ENCODE results near the gene KCNA1. TPM values are rescaled to one million over a fixed set of nuclear protein-coding genes. Genes with fewer than 3 reads are reported as not detected.

The KCNA1 gene
- total RNA-seq, 1 experiment from 2014 or later, result 0.98 TPM

GRCh38 chr12:4962539-4963486, 53.1 kb downstream of the KCNA1 start:
- Histone ChIP-seq H3K4ac (ENCODE audit: low read depth, low read length) (no peak overlapping the region), H2BK15ac (ENCODE audit: low read depth, low read length) (no peak overlapping the region), H3K14ac (ENCODE audit: insufficient read depth, low read length) (no peak overlapping the region; the same call in 1 of the 2 replicates), H3K4me2 (ENCODE audit: insufficient read depth, insufficient read length, low read length) (no peak overlapping the region), H3K79me2 (ENCODE audit: insufficient read depth, low read length) (no peaks in the 10 kb centered on the region), H4K91ac (ENCODE audit: insufficient read length, low read depth, low read length) (no peak overlapping the region), H2BK20ac (ENCODE audit: low read depth, low read length, poor library complexity, severe bottlenecking) (no peak overlapping the region), H3K9me3 (ENCODE audit: control insufficient read depth, low read depth, low read length) (no peaks in the 10 kb centered on the region), H3K18ac (ENCODE audit: insufficient read length, low read depth, low read length) (no peak overlapping the region), H4K8ac (replicated peaks; ENCODE audit: insufficient read length, low read depth, low read length) (no peak overlapping the region), H2AK5ac (ENCODE audit: insufficient read length, low read length) (no peak overlapping the region), H3K27me3 (ENCODE audit: insufficient read depth, low read length) (no peaks in the 10 kb centered on the region; the same call in 1 of the 2 replicates), H3K23ac (ENCODE audit: insufficient read length, low read depth, low read length) (no peak overlapping the region), H2BK120ac (ENCODE audit: low read depth, low read length, poor library complexity, severe bottlenecking) (no peak overlapping the region), H2AFZ (ENCODE audit: low read length) (no peak overlapping the region), H3K56ac (ENCODE audit: insufficient read length, low read depth, low read length) (no peak overlapping the region), H3K23me2 (ENCODE audit: insufficient read length, low read depth, low read length, poor library complexity, severe bottlenecking) (no peaks in the 10 kb centered on the region), H2BK5ac (ENCODE audit: insufficient read length, low read length) (no peak overlapping the region), H3K9ac (ENCODE audit: extremely low read depth, insufficient read length, low read length) (no peak overlapping the region), H4K5ac (ENCODE audit: insufficient read length, low read depth, low read length) (no peak overlapping the region), H4K20me1 (ENCODE audit: control insufficient read depth, insufficient read depth, insufficient read length) (no peaks in the 10 kb centered on the region), H3T11ph (ENCODE audit: low read length) (no peak overlapping the region), H3K79me1 (ENCODE audit: insufficient read depth, low read depth, low read length, poor library complexity, severe bottlenecking) (no peaks in the 10 kb centered on the region), H2BK12ac (ENCODE audit: insufficient read length, low read depth, low read length) (no peak overlapping the region), H3K27ac (ENCODE audit: insufficient read length, low read depth, low read length) (no peak overlapping the region), H3K4me1 (ENCODE audit: insufficient read depth, low read length) (no peaks in the 10 kb centered on the region)
- no peak for TF ChIP-seq CTCF (conservative IDR thresholded peaks at IDR 0.05)
- peak; percentile 68 for DNase-seq
- Mint-ChIP-seq H3K36me3 (ENCODE audit: insufficient read depth in 1 of 3, low read depth in 3 of 3) (no peaks in the 10 kb centered on the region), H3K27me3 (ENCODE audit: low read depth) (peaks cover 42% of the 10 kb centered on the region), H3K4me3 (no peak overlapping the region), H3K9me3 (no peaks in the 10 kb centered on the region), H3K4me1 (peaks cover 3 to 5% of the 10 kb centered on the region in 2 experiments; a peak in 3 of 4 replicates), H3K27ac (peak overlapping the region in 1 of 3 experiments; percentile 48; a peak in 1 of 7 replicates)
- no CpG with 5 or more reads among the region's 17 CpGs for WGBS (ENCODE audit: extremely low coverage, insufficient read length, low lambda C conversion rate)

Other genes starting within 250 kb of the KCNA1 start
- 5.4 and 5.9 TPM in 2 replicates for gene GALNT8, start 189.5 kb upstream of the KCNA1 start, total RNA-seq (2021)
- 0.09 and 0.22 TPM in 2 replicates for gene KCNA5, start 134.0 kb downstream of the KCNA1 start, total RNA-seq (2021)